Heart right ventricle (tissue), 16 donors: ENCODE measurements around the gene HAUS6. TPM values are rescaled to one million over a fixed set of nuclear protein-coding genes. Genes with fewer than 3 reads are reported as not detected.
A peak's percentile ranks its signal among the peaks of the same experiment; 100 is the strongest.

Experiments used
- ATAC-seq, 8 donors: fragments of 200-7000 bp; cut with Tn5 transposase; one replicate each; pipeline ENCODE4 v1.9.1; 2020; ENCODE audit warnings: mild to moderate bottlenecking in 8 of 8, moderate library complexity in 8 of 8, moderate number of reproducible peaks in 1 of 8
- DNase-seq, 2 donors: peaks; one replicate each; pipeline ENCODE4 v3.0.0-alpha.2; 2020
- H3K27ac ChIP-seq, 10 donors: fragments of 200-600 bp; sonication (generic) in 2 of 10; one replicate each; pipeline versions ENCODE4 v1.5.0 to v1.8.0; 2020 to 2022; ENCODE audit warnings: mild to moderate bottlenecking in 3 of 10
- H3K27me3 ChIP-seq, 7 donors: fragments of 200-600 bp; one replicate each; pipeline ENCODE4 v1.8.0; 2021 to 2022; ENCODE audit warnings: mild to moderate bottlenecking in 2 of 7
- H3K36me3 ChIP-seq, 9 donors: fragments of 200-600 bp; sonication (generic) in 1 of 9; one replicate each; pipeline versions ENCODE4 v1.5.0 to v1.8.0; 2020 to 2022; ENCODE audit warnings: mild to moderate bottlenecking in 2 of 9
- H3K4me1 ChIP-seq, 9 donors: fragments of 200-600 bp; sonication (generic) in 1 of 9; one replicate each; pipeline versions ENCODE4 v1.5.0 to v1.8.0; 2020 to 2022; ENCODE audit warnings: mild to moderate bottlenecking in 4 of 9
- H3K4me3 ChIP-seq, 10 donors: fragments of 200-600 bp; sonication (generic) in 2 of 10; one replicate each; pipeline versions ENCODE4 v1.5.0 to v1.8.0; 2020 to 2022; ENCODE audit warnings: mild to moderate bottlenecking in 7 of 10, moderate library complexity in 2 of 10
- H3K9me3 ChIP-seq, 11 donors: fragments of 200-600 bp in 10 of 11; sonication (generic) in 2 of 11; one replicate each; pipeline versions ENCODE4 v1.5.0 to v1.8.0; 2013 to 2022; ENCODE audit warnings: mild to moderate bottlenecking in 2 of 11, control low read depth in 1 of 11, moderate library complexity in 1 of 11
- WGBS, 2 donors: extraction: QIAGEN DNeasy Blood & Tissue Kit; methylation state at CpG; one replicate each; pipeline ENCODE4 v1.1.7; 2013; ENCODE audit warnings: inconsistent platforms in 1 of 2; 5-methylcytosine and 5-hydroxymethylcytosine counted together
- intact Hi-C, 10 donors: fragments of 100-400 bp; cut with DNase I; formaldehyde crosslinking; loops; one replicate each; pipeline versions ENCODE4 v1.11.1 to v1.14.2; 2022
- polyA plus RNA-seq, 2 donors: library from polyadenylated mRNA; stranded (reverse); fragments of 200-250 nt; gene quantifications; one replicate each; pipeline ENCODE4 v1.2.3, GENCODE V29; 2013
- total RNA-seq, 10 donors: library from RNA; stranded (reverse); fragmentation: NEBNext Ultra II Directional in 3 of 10; extraction: Animal tissue kit (Norgen Biotek cat#: 25700) in 3 of 10; gene quantifications; one replicate each; pipeline versions ENCODE4 v1.2.1 to v1.2.4, GENCODE V29; 2021 to 2023
- TF ChIP-seq, protein P1 (sequence below), 9 donors: fragments of 200-600 bp; sonication (generic) in 2 of 9; IDR thresholded peaks; one replicate each; pipeline versions ENCODE4 v1.5.0 to v1.8.0; 2021 to 2022; ENCODE audit warnings: antibody characterized with exemption in 9 of 9, mild to moderate bottlenecking in 5 of 9, moderate library complexity in 1 of 9
- donor health status: Arrhythmogenic right ventricular cardiomyopathy.
- donor health status: ischemic (EF 13 %, LVEDD 7.1; RV severe dilation, severe dysfunction).
- donor health status: healthy with polysubstance abuse.
- donor health status: DM: no; HTN: yes; CAD: no.
- donor health status: DM: no; HTN: no; CAD: no.
- donor health status: ischemic (EF 25% LVEDD 6.9; RV normal size, moderate dysfunction).
- donor health status: ischemic (EF 25% LVEDD 5.7; RV mildly dilated, moderate dysfunction).
- donor health status: healthy.
- donor health status: DM: yes; HTN: yes; CAD: no.
- donor health status: Ischemic cardiomyopathy.
- donor health status: ischemic (EF 35%, LVEDD 5.7; RV mildly dilated, moderate dysfunction).
- donor health status: nonischemic (EF 11% LVEDD 7.7; RV severe dilation, severe dysfunction).
- donor health status: DM: yes; HTN: yes; CAD: no.
- donor health status: PGD.
- donor health status: ischemic (EF 29% LVEDD 5.4; RV normal size, mild dysfunction).
- donor health status: nonischemic (EF 23%, LVEDD 6.1; RV moderate dilation, normal function).

HAUS6 gene
- total and polyA plus RNA-seq, 12 donors, result 2.6 to 10.4 (median 7.0) TPM

DNA sequence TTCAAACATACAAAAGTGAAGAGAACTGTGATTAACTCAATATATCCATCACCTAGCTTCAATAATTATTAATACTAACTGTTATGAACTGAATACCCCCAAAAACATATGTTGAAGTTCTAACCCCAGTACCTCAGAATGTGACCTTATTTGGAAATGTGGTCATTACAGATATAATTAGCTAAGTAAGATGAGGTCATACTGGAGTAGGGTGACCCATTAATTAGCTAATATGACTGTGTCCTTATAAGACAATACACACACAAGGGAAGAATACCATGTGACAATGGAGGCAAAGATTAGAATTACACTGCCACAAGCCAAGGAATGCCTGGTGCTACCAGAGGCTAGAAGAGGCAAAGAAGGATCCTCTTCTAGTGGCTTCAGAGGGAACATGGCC lies 45.7 kb downstream of the HAUS6 start:
- peaks cover 0 to 27% (median 5%) of the 10 kb centered on the region in 9 donors for H3K4me1 ChIP-seq
- intact Hi-C loops, result no loop called here
- H3K36me3 ChIP-seq, result peaks cover 0 to 72% (median 29%) of the 10 kb centered on the region in 9 donors
- ATAC-seq (no peak), DNase-seq (no peak)
- TF ChIP-seq, protein P1, sequence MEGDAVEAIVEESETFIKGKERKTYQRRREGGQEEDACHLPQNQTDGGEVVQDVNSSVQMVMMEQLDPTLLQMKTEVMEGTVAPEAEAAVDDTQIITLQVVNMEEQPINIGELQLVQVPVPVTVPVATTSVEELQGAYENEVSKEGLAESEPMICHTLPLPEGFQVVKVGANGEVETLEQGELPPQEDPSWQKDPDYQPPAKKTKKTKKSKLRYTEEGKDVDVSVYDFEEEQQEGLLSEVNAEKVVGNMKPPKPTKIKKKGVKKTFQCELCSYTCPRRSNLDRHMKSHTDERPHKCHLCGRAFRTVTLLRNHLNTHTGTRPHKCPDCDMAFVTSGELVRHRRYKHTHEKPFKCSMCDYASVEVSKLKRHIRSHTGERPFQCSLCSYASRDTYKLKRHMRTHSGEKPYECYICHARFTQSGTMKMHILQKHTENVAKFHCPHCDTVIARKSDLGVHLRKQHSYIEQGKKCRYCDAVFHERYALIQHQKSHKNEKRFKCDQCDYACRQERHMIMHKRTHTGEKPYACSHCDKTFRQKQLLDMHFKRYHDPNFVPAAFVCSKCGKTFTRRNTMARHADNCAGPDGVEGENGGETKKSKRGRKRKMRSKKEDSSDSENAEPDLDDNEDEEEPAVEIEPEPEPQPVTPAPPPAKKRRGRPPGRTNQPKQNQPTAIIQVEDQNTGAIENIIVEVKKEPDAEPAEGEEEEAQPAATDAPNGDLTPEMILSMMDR (IDR thresholded peaks at IDR 0.05), result no peak
- no peak overlapping the region for H3K4me3 ChIP-seq
- H3K27me3 ChIP-seq, result no peaks in the 10 kb centered on the region
- H3K27ac ChIP-seq, result no peak overlapping the region
- H3K9me3 ChIP-seq, result no peaks in the 10 kb centered on the region

DNA sequence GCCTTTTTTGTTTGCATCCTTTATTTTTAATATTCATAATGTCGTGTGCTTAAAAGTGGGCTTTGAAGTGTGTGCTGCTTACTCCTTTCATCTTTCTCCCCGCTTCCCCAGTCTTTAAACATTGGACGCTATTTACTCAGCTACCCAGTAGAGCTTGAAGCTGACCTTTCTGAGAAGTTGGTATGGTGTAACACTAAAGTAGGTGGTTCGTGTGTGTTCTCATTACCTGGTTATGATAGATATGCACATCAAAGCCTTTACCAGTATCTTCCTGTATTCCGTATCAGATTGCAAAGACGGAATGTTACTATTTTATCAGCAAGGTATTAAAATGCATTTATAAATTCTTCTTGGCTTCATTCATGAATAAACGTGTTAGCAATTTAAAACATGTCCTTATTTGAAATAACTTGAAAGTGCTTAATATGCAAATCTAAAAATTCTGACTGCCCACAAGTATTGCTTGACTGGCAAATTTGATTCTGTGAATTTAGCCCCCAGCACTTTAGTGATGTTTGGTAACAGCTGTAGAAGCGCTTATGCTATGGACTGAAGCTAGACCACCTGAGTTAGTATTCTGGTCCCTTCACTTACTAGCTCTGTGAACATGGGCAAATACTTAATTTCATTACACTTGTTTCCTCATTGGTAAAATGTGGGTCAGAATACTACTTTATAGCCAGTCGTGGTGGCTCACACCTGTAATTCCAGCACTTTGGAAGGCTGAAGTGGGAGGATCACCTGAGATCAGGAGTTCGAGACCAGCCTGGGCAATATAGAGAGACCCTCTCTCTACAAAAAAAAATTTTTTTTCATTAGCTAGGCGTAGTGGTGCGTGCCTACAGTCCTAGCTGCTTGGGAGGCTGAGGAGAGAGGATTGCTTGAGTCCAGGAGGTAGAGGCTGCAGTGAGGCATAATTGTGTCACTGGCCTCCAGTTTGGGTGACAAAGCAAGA lies 51.8 kb downstream of the HAUS6 start:
- ATAC-seq (no peak), DNase-seq (no peak)
- Histone ChIP-seq H3K27me3 (no peaks in the 10 kb centered on the region), H3K4me3 (peak overlapping the region; percentile 64 to 89 (median 80)), H3K9me3 (no peaks in the 10 kb centered on the region), H3K36me3 (peaks cover 0 to 22% (median 0%) of the 10 kb centered on the region in 9 donors), H3K27ac (peak overlapping the region in 6 of 10 donors; percentile 93 to 97 (median 96)), H3K4me1 (peaks cover 4 to 58% (median 31%) of the 10 kb centered on the region in 9 donors)
- TF ChIP-seq, protein P1 (IDR thresholded peaks at IDR 0.05), result no peak
- WGBS, 2 donors, result 55 to 62% methylated on average over 12 of the region's 12 CpGs
- intact Hi-C loops, result loop anchor here in 3 of 10 donors (1.0 to 5.0 kb wide), 3 partner anchors 26 to 78 kb away; partner anchors contain the start of gene HAUS6 (in 1 of the 3)

DNA sequence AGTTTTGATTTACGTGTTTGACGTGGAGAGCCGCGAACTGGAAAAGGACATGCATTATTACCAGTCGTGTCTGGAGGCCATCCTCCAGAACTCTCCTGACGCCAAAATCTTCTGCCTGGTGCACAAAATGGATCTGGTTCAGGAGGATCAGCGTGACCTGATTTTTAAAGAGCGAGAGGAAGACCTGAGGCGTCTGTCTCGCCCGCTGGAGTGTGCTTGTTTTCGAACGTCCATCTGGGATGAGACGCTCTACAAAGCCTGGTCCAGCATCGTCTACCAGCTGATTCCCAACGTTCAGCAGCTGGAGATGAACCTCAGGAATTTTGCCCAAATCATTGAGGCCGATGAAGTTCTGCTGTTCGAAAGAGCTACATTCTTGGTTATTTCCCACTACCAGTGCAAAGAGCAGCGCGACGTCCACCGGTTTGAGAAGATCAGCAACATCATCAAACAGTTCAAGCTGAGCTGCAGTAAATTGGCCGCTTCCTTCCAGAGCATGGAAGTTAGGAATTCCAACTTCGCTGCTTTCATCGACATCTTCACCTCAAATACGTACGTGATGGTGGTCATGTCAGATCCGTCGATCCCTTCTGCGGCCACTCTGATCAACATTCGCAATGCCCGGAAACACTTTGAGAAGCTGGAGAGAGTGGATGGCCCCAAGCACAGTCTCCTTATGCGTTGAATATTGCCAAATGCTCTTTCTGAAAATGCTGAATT lies 52.6 kb downstream of the HAUS6 start:
- TF ChIP-seq, protein P1 (IDR thresholded peaks at IDR 0.05), result no peak
- H3K27ac ChIP-seq, result peak overlapping the region; percentile 88 to 97 (median 95)
- intact Hi-C loops, result loop anchor here in 7 of 10 donors (1.0 to 10.0 kb wide), 10 partner anchors 27 to 407 kb away; partner anchors contain the start of gene HAUS6 (in 3 of the 7)
- peaks cover 4 to 58% (median 31%) of the 10 kb centered on the region in 9 donors for H3K4me1 ChIP-seq
- H3K36me3 ChIP-seq, result peaks cover 0 to 16% (median 0%) of the 10 kb centered on the region in 9 donors
- no peaks in the 10 kb centered on the region for H3K9me3 ChIP-seq
- no peak for DNase-seq
- ATAC-seq, result peak in 6 of 8 donors; percentile 2 to 18 (median 7)
- WGBS, 2 donors, result 4 to 6% methylated on average over 33 of the region's 33 CpGs
- peak overlapping the region; percentile 64 to 89 (median 80) for H3K4me3 ChIP-seq
- no peaks in the 10 kb centered on the region for H3K27me3 ChIP-seq
